NCI-H1436 (cell line): ENCODE data around the gene RFX1.

Source experiments
- DNase-seq: peaks from one replicate; lab custom pipeline; 2025; lab: John Stamatoyannopoulos, UW

RFX1 gene

GRCh38 chr19:13995878-13996765 is 10.0 kb downstream of the RFX1 start:
- no peak for DNase-seq

- DNase-seq: no peak
Observed at GRCh38 chr19:13995017-13995728, 10.9 kb downstream of the RFX1 start.

DNA sequence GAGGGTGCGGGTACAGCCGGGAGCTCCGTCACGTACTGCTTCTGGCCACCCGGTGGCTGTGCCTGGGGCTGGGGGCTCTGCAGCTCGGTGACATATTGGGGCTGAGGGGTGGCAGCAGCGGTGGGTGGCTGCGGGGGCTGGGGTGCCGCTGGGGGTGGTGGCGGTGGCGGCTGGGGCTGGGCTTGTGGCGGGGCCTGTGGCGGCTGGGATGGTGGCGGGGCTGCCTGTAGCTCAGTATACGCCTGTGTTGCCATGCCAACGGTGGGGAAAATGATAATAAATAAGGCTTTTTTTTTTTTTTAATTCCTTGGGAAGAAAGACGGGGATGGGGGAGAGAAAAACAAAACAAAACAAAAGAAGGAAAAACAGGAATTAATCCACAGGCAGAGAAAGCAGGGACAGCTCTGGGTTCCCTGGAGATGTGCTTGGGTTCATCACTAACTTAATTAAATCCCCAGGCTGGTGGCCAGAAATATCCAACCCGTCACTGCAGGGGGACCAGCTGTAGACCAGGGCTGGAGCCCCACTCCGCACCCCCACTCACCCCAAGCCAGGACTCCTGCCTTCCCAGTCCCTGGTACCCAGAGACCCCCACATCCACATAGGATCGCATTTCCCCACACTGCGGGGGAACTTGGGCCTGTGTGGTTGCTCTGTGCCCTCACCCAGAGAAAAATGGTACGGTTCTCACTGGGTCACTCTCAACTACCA is 12.4 kb downstream of the RFX1 start:
- DNase-seq: no peak

DNA sequence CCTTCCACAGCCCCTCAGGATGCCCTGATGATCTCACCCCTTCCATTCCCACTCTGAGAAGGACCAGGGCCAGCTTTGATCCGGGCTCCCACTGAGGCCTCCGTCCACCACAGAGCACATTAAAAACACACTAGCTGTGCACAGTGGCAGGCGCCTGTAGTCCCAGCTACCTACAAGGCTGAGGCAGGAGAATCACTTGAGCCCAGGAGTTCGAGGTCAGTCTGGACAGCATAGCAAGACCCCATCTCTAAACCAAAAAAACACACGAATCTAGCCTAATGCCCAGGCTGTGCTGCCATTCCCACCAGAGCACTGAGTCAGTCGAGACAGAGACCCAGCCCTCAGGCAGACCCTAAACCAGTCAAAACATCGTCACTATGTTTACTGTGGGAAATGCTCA is 14.1 kb downstream of the RFX1 start:
- DNase-seq: no peak

- no peak for DNase-seq
Observed at GRCh38 chr19:13990085-13990484, 16.0 kb downstream of the RFX1 start.

GRCh38 chr19:13989487-13989886 is 16.6 kb downstream of the RFX1 start:
- DNase-seq: no peak

DNA sequence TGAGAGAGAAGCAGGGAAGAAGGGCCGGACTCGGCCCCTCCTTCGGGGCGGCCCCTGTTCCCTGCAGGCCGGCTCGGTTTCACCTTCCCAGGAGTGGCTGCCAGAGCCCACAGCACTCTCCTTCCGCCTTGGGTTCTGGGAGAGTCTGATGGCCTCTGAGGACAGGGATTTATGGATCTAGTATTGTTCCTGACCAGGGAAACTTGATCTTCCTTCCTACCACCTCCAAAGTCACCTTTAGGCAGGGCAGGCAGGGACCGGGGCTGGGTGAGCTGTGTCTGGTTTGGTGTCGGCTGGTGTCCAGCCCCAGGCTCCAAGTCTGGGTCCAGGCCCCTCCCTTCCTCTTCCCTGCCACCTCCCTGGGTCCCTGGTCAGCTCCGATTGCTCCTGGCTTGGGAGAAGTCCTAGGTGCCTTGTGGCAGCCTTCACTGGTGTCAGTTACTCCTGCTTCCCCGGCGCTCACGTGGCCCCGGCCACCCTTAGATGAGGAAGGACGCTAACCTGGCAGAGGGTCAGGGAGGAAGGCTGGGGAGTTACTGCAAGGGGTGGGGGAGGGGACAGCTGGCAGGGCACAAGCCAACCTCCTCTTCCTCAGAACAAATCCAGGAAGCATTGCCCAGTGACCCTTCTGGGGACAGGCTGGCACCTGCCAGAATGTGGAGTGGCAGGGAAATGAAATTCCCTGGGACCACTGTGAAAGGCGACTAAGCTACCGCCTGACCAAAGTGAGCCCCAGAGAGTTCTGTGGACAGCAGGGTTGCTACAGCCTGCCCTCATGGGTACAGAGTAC is 18.8 kb downstream of the RFX1 start:
- DNase-seq: no peak

- DNase-seq: peak; percentile 73
Observed at GRCh38 chr19:13986348-13986904, 19.7 kb downstream of the RFX1 start.

GRCh38 chr19:13985771-13986347 is 20.3 kb downstream of the RFX1 start:
- peak; percentile 74 for DNase-seq

DNA sequence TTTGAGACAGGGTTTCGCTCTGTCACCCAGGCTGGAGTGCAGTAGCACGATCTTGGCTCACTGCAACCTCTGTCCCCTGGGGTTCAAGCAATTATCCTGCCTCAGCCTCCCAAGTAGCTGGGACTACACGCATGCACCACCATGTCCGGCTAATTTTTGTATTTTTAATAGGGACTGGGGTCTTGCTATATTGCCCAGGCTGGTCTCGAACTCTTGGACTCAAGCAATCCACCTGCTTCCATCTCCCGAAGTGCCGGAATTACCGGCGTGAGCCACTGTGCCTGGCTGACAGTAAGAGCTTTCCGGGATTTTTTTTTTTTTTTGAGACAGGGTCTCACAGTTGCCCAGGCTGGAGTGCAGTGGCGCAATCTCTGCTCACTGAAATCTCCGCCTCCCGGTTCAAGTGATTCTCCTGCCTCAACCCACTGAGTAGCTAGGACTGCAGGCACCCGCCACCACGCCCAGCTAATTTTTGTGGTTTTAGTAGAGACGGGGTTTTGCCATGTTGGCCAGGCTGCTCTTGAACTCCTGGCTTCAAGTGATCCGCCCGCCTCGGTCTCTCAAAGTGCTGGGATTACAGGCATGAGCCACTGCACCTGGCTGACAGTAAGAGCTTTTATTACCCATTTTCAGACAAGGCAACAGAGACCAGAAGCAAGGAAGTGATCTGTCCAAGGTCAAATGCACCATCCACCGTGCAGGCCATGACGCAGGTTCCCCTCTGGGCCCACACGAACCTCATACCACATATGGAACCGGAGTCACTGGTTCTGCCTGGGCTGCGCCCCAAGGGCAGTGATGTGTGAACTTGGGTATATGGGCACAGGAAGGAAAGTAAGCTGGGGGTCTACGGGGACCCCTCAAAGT is 21.0 kb downstream of the RFX1 start:
- DNase-seq: peak; percentile 20

DNA sequence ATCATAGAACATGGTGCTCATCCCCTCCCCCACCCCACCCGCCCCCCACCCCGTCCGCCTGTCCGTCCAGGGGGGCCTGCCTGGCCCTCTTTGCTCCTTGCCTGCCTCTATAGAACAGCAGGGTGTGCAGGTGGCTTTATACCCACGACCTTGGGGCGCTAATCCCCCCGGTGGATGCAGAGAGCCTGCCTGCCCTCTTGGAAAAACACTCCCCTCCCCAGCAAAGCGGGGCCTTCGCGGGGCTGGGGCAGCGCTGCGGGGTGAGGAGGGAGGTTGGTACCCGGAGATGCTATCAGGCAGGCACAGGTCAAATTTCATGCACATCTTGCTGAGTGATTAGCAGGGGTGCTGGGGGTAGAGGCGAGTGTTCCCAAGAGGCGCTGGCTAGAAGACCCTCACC is 21.9 kb downstream of the RFX1 start:
- DNase-seq: no peak

DNA sequence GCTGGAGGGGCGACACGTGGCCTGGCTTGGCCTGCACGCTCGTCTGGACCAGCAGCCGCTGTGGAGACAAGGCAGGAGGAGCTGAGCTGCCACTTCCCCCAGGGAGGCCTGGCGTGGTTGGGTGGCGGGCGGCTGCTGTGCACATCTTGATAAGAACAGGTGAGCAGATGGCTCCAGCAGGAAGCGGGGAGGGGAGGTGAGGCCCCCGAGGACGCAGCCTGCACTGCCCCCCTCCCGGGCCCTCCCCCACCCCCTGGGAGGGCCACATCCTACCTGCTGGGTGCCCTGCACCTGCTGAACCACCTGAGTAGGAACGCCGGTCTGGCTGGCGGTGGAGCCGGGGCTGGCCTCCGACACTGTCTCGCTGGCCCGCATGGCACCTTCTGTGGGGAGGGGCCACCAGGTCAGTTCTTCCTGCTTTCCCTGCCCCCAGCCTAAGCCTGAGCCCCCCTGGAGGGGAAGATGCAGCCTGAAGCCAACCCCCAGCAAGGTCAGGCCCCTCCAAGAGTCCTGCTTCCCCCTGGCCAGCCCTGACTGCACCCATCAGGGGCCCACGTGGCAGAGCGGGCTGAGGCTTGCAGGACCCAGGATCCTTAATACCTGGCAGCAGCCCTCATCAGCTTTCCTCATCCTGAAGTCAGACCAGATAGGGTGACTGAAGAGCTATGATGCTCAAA is 22.8 kb downstream of the RFX1 start:
- DNase-seq: peak; percentile 48

GRCh38 chr19:13982773-13983172 is 23.3 kb downstream of the RFX1 start:
- DNase-seq: no peak

GRCh38 chr19:13981988-13982501 is 24.1 kb downstream of the RFX1 start:
- no peak for DNase-seq

GRCh38 chr19:13981467-13981866 is 24.7 kb downstream of the RFX1 start:
- DNase-seq: no peak

DNA sequence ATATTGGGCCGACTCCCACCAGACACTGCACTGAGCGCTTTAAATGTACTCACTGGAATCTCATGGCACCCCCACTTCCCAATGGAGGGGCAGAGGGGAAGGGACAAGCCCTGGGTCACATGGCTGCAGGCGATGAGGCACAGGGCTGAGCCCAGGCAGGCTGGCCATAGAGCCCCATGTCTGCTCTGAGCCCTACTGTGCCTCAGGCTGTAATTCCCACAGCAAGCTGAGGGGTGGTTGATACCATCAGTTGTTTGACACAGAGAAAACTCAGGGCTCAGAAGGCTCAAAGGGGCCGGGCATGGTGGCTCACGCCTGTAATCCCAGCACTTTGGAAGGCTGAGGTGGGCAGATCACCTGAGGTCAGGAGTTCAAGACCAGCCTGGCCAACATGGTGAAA is 25.1 kb downstream of the RFX1 start:
- DNase-seq: no peak

GRCh38 chr19:13980340-13980739 is 25.8 kb downstream of the RFX1 start:
- DNase-seq: no peak

- no peak for DNase-seq
Observed at GRCh38 chr19:13979686-13980085, 26.4 kb downstream of the RFX1 start.

DNA sequence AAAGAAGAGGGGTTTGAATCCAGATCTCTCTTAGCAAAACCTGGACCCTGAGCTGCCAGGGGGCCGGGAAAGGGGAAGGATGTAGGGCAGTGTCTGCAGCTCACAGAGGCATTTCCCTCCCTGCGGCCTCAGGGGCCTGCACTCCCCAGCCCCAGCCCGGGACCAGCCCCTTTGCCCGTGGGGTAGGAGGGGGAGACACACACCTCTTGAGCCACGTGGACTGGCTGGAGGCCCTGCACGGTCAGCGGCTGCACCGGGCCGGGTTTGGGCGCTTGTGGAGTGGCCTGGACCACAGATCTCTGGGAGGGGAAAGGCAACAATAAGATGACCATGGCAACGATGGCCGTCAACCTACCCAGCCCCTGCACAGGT is 26.9 kb downstream of the RFX1 start:
- no peak for DNase-seq
